Adipocyte (in vitro differentiated cells): ENCODE results near the gene DIPK1C.

Experiments
- DNase-seq: peaks from one replicate; pipeline ENCODE4 v3.0.0-alpha.2; 2015; ENCODE audit warnings: low read depth
- H3K27me3 ChIP-seq: replicated peaks from 2 replicates; pipeline ENCODE4 v1.7.0; 2013; ENCODE audit warnings: mild to moderate bottlenecking, low read length, moderate library complexity; ENCODE audit not compliant: control insufficient read depth, insufficient read depth
- H3K36me3 ChIP-seq: 2 replicates; pipeline ENCODE4 v1.7.0; 2013; ENCODE audit warnings: low read length, mild to moderate bottlenecking, moderate library complexity; ENCODE audit not compliant: control insufficient read depth, insufficient read depth, severe bottlenecking
- H3K4me1 ChIP-seq: 2 replicates; pipeline ENCODE4 v1.7.0; 2013; ENCODE audit warnings: mild to moderate bottlenecking, low read length, moderate library complexity; ENCODE audit not compliant: control insufficient read depth, insufficient read depth
- H3K4me3 ChIP-seq: 2 replicates; pipeline ENCODE4 v1.7.0; 2013; ENCODE audit warnings: mild to moderate bottlenecking, low read length, moderate library complexity
- H3K9ac ChIP-seq: 2 replicates; pipeline ENCODE4 v1.7.0; 2013; ENCODE audit warnings: mild to moderate bottlenecking, low read length, moderate library complexity
- H3K9me3 ChIP-seq: 2 replicates; pipeline ENCODE4 v1.7.0; 2013; ENCODE audit warnings: mild to moderate bottlenecking, low read length, moderate library complexity; ENCODE audit not compliant: control insufficient read depth

The DIPK1C gene

DNA sequence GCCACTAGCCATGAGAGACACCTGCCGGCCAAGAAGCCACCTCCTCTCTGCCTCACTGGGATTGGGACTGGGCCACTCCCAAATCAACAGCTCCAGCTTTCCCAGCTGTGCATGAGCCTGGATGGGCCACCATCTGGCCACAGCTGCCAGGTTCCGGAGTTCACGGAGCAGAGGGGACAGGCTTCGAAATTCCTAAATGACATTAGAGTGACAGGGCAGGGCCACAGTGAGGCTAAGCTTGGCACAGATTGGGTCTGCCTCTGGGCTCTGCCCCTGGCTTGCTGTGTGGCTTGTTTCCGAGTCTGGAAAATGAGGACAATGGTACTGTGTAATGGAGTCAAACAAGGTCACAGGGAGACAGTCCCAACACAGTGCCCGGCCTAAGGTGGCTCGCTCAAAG is 6.5 kb downstream of the DIPK1C start:
- Histone ChIP-seq H3K9ac (no peak overlapping the region), H3K4me3 (no peak overlapping the region), H3K9me3 (no peaks in the 10 kb centered on the region), H3K36me3 (no peaks in the 10 kb centered on the region), H3K27me3 (peaks cover 49% of the 10 kb centered on the region), H3K4me1 (no peaks in the 10 kb centered on the region)
- no peak for DNase-seq

DNA sequence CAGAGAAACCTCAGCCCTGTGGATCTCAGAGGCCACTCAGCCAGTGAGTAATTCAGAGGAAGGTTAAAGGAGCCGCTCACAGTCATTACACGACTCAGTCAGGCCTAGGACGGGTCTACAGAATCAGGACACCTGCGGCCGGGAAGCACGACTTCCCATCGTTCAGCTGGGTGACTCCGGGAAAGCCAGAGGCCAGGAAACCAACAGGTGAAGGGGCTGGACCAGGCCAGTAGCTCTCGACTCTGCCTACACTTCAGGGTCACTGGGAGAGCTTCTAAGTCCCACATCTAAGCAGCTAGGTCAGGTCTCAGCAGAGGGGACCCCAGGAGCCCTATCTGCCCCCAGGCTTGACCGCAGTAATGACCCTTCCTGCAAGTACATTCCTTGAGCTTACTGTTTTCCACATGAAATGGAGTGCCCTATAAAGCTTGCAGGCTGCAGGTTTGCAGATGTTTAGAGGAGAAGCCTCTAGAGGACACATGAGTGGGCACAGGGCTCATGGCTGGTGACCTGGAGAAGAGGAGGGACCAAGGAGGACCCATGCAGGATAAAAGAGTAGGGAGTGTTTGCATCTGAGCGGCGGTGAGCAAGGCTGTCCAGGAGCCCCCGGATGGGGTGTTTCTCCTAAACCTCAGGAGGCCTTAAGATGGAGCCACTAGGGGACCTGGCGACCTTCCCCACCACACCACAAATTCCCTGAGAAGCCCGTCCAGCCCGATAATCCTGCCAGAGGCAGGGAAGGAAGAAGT is 9.5 kb downstream of the DIPK1C start:
- peaks cover 56% of the 10 kb centered on the region for H3K27me3 ChIP-seq
- no peaks in the 10 kb centered on the region for H3K36me3 ChIP-seq
- no peak overlapping the region for H3K9ac ChIP-seq
- no peak for DNase-seq
- H3K9me3 ChIP-seq = no peaks in the 10 kb centered on the region
- no peaks in the 10 kb centered on the region for H3K4me1 ChIP-seq
- H3K4me3 ChIP-seq = no peak overlapping the region

DNA sequence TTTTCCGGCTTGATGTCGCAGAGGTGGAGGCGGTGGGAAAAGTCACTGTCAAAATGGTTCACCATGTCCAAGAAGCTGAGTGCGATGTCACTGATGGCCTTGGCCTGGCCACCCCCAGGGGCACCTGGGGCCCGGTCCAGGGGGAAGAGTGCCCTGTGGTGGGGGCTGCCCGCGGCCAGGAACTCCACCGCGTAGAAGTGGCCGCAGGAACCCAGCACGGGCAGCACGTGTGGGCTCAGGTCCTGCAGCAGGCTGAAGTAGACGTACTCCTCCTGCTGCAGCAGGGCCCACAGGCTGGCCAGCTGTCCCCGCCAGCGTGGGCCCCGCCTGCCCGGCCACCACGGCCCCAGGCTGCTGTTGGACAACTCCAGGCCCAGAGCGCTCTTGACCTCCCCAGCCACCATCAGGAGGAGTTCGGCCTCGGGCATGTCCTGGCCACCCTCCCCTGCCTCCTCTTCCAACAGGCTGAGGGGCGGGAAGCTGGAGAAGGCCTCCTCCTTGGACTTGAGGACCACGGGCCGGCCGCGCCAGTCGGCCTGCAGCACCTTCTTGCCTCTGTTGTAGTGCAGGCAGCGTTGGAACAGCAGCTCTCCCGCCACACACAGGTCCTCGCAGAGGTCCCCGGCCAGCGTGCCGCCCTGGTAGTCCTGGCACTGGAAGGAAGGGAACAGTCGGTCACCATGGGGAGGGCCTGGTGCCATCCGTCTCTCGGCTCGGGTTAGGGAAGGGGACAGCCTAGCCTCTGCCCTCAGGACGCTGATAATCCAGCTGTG is 10.3 kb downstream of the DIPK1C start:
- H3K27me3 ChIP-seq = peaks cover 58% of the 10 kb centered on the region
- H3K36me3 ChIP-seq = no peaks in the 10 kb centered on the region
- H3K4me3 ChIP-seq = no peak overlapping the region
- no peaks in the 10 kb centered on the region for H3K9me3 ChIP-seq
- H3K4me1 ChIP-seq = no peaks in the 10 kb centered on the region
- no peak overlapping the region for H3K9ac ChIP-seq
- no peak for DNase-seq

DNA sequence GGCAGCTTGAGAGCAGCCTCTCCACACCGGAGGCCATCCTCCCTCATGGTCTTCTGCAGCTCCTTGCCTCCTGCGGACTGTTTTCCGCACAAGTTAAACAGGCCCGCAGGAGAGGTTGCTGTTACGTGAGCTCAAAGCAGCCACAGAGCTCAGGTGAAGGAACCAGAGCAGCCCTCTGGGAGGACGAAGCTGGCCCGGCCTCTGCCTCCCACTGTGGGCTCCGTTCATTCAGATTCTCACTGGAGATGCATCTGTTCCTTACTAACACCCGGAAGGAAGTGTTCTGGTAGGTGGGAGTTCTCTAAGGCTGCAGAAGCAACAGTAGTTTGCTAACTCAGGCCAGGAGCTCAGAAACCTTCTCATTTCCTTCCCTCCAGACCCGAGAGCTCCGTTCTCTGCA is 10.9 kb downstream of the DIPK1C start:
- DNase-seq = no peak
- H3K4me3 ChIP-seq = no peak overlapping the region
- H3K36me3 ChIP-seq = no peaks in the 10 kb centered on the region
- H3K27me3 ChIP-seq = peaks cover 58% of the 10 kb centered on the region
- no peaks in the 10 kb centered on the region for H3K9me3 ChIP-seq
- no peak overlapping the region for H3K9ac ChIP-seq
- no peaks in the 10 kb centered on the region for H3K4me1 ChIP-seq

DNA sequence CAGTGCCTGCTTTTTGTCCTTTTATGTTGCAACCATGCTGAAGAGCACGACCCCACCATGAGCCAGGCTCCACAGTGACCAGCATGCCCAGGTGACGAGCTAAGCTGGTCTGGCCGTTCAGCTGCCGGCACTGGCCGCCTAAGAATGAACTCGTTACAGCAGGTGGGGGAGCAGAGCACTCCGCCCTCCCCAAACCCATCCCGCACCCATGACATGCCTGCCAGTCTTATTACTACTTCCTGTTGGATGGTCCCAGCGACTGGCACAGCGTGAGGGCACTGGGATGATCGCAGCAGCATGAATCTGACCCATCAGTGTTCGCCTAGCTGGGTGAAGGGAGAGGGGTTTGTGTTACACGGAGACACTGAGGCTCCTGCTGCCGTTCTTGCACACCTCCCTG is 11.5 kb downstream of the DIPK1C start:
- no peak overlapping the region for H3K4me3 ChIP-seq
- H3K9ac ChIP-seq = no peak overlapping the region
- no peaks in the 10 kb centered on the region for H3K36me3 ChIP-seq
- H3K27me3 ChIP-seq = peaks cover 57% of the 10 kb centered on the region
- H3K4me1 ChIP-seq = no peaks in the 10 kb centered on the region
- no peaks in the 10 kb centered on the region for H3K9me3 ChIP-seq
- DNase-seq = no peak

DNA sequence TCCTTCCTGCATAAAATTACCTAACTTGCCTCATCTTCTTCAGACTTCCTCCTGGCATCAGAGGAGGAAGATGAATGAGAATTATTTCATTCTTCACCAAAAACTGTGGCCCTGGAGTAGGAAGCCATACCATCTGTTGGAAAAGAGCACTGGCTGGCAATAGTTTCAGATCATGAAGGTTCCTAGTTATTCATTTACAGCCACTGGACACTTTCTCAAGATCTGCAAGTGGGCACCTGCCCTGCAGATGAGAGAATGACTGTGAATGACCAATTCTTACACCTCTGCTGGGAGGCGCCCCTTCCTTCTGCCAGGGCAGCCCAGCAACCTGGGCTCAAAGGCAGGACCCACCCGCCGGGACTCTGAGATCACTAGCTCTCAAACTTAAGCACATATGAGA is 13.0 kb downstream of the DIPK1C start:
- no peak overlapping the region for H3K4me3 ChIP-seq
- no peaks in the 10 kb centered on the region for H3K36me3 ChIP-seq
- peaks cover 54% of the 10 kb centered on the region for H3K27me3 ChIP-seq
- no peaks in the 10 kb centered on the region for H3K9me3 ChIP-seq
- H3K4me1 ChIP-seq = no peaks in the 10 kb centered on the region
- DNase-seq = no peak
- no peak overlapping the region for H3K9ac ChIP-seq

DNA sequence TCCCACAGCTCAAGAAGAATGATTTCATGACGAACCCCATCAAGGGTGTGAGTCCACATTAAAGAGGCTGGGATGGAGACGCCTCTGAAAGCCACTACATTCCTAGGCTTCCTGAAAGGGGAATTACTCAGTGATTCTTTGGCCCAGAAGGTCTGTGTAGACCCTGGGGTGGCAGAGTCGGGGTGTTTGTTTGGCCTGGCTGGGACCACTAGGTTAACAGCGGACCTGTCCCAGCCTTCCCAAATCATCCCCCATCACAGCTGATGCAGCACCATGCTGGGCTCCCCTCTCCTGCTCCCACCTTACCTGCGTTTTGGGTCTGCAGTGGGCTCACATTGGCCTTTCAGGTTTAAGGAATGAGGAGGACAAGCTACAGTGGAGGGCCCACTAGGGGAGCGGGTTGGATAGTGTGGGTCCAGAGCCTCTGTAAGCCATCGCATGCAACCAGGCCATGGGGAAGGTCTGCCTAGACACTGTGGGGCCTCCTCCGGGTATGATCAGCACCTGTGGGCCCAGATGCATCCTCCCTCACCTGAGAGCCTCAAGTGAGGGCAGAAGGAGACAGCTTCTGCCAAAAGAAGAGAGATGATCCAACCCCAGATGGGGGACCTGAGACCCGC is 16.2 kb downstream of the DIPK1C start:
- Histone ChIP-seq H3K27me3 (peaks cover 69% of the 10 kb centered on the region), H3K9ac (no peak overlapping the region), H3K4me1 (no peaks in the 10 kb centered on the region), H3K4me3 (no peak overlapping the region), H3K9me3 (peaks cover 2% of the 10 kb centered on the region), H3K36me3 (no peaks in the 10 kb centered on the region)
- DNase-seq = no peak

DNA sequence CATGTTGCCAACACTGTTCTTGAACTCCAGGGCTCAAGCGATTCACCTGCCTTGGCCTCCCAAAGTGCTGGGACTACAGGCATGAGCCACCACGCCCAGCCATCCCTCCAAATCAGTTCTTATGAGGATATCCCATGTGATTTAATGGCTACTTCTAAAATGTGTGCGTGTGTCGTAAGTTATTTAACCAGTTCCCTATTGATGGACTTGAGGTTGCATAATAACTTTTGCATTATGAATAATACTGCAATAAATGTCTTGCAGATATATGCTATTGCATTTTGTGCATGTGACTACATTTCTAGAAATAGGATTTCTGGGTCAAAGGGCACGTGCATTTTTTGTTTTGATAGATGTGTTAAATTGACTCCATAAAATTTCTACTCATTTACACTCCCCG is 19.0 kb downstream of the DIPK1C start:
- no peak for DNase-seq
- Histone ChIP-seq H3K4me3 (no peak overlapping the region), H3K36me3 (no peaks in the 10 kb centered on the region), H3K4me1 (no peaks in the 10 kb centered on the region), H3K9ac (no peak overlapping the region), H3K9me3 (peaks cover 2% of the 10 kb centered on the region), H3K27me3 (peaks cover 55% of the 10 kb centered on the region)

DNA sequence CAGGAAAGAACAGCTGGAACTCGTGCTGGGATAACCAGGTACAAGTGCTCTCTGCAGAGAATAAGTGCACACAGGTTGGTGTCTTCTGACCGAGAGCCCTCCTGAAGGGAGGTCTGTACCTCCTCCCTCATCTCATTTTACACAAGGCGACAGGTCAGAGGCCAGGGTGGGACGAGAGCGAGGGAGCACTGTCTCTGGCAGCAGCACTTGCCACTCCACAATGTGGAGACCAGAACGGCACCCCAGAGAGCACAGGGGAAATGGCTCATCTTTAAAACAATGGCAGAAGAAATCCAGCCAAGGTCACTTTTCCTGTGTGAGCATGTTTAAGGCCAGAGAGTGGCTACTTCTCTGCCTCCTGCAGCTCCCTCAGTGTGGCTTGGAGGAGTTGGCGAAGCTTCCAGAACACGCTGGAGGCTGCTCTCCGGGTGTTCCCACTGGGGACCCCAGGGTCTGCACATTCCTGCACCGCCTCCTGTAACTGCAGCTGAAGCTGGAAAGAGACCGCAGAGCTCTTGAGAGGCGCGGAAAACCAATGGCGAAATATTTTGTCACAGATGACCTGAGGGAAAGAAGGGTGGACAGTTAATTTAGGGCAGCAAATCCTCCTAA is 20.8 kb downstream of the DIPK1C start:
- DNase-seq = no peak
- H3K4me3 ChIP-seq = no peak overlapping the region
- peaks cover 2% of the 10 kb centered on the region for H3K9me3 ChIP-seq
- no peaks in the 10 kb centered on the region for H3K36me3 ChIP-seq
- H3K9ac ChIP-seq = no peak overlapping the region
- H3K27me3 ChIP-seq = peaks cover 49% of the 10 kb centered on the region
- H3K4me1 ChIP-seq = no peaks in the 10 kb centered on the region

DNA sequence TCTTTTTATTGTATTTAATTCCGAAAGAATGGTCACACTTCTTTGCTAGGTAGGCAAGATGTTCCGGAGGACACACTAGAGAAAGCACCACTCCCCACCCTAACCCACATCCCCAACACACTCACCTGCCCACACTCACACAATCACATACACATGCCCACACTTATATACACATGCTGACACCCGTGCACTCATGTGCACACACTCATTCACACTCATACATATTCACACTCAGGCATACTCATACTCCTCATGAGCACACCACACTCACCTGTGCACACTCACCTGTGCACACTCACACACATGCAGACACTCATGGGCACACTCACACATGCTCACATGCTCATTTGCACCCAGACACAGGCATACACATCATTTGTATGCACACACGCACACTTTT is 21.4 kb downstream of the DIPK1C start:
- H3K4me1 ChIP-seq = no peaks in the 10 kb centered on the region

DNA sequence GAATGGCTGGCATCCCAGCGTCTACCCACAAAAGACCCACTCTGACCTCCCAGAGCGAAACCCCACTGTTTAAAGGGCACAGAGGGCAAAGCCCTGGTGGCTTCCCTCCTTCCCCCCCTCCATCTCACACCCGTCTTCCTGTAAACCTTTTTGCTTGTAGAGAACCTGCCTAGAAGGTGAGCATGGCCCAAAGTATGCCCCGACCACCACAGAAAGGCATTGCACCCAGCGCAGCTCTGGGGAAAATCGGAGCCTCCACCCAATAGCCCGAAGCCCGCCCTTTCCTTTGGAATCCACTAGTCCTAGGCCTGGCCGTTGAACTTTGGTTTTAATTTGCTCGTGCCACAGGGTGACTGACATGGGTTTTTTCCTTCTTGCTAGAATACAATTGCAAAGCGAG is 22.6 kb downstream of the DIPK1C start:
- Histone ChIP-seq H3K9me3 (peaks cover 2% of the 10 kb centered on the region), H3K4me3 (no peak overlapping the region), H3K9ac (no peak overlapping the region), H3K4me1 (no peaks in the 10 kb centered on the region), H3K36me3 (no peaks in the 10 kb centered on the region), H3K27me3 (peaks cover 40% of the 10 kb centered on the region)
- DNase-seq = no peak

More for the DNA sequence above, 21.4 kb downstream of the DIPK1C start:
- no peak overlapping the region for H3K4me3 ChIP-seq
- peaks cover 45% of the 10 kb centered on the region for H3K27me3 ChIP-seq
- H3K9ac ChIP-seq = no peak overlapping the region
- DNase-seq = no peak
- peaks cover 2% of the 10 kb centered on the region for H3K9me3 ChIP-seq
- no peaks in the 10 kb centered on the region for H3K36me3 ChIP-seq
